ENCODE results near the gene LRRC41.
A peak's percentile ranks its signal among the peaks of the same experiment; 100 is the strongest.
"Not testable (repeated sequence)": the region's sequence is repeated elsewhere in the genome, so short reads cannot be mapped to it uniquely, and the experiment has no call there.

Gene LRRC41

GRCh38 chr1:46322191-46322590, 18.8 kb upstream of the LRRC41 start:
- not testable (repeated sequence) for DNase-seq

DNA sequence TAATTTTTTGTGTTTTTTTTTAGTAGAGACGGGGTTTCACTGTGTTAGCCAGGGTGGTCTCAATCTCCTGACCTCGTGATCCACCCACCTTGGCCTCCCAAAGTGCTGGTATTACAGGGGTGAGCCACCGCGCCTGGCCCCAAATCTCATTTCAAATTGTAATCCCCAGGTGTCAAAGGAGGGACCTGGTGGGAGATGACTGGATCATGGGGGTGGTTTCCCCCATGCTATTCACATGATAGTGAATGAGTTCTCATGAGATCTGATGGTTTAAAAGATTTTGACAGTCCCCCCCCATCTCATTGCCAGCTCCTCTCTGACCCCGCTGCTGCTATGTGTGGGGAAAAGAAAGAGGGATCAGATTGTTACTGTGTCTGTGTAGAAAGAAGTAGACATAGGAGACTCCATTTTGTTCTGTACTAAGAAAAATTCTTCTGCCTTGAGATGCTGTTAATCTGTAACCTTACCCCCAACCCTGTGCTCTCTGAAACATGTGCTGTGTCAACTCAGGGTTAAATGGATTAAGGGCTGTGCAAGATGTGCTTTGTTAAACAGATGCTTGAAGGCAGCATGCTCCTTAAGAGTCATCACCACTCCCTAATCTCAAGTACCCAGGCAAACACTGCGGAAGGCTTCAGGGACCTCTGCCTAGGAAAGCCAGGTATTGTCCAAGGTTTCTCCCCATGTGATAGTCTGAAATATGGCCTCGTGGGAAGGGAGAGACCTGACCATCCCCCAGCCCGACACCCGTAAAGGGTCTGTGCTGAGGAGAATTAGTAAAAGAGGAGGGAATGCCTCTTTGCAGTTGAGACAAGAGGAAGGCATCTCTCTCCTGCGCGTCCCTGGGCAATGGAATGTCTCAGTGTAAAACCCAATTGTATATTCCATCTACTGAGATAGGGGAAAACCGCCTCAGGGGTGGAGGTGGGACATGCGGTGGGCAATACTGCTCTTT, 16.8 kb upstream of the LRRC41 start:
- DNase-seq: not testable (repeated sequence)

- not testable (repeated sequence) for DNase-seq
Observed at GRCh38 chr1:46319301-46319700, 15.9 kb upstream of the LRRC41 start.

GRCh38 chr1:46317323-46317722, 13.9 kb upstream of the LRRC41 start:
- no peak for DNase-seq

GRCh38 chr1:46315669-46316403, 12.4 kb upstream of the LRRC41 start:
- no peak for DNase-seq

GRCh38 chr1:46310321-46310720, 6.9 kb upstream of the LRRC41 start:
- no peak for DNase-seq

DNA sequence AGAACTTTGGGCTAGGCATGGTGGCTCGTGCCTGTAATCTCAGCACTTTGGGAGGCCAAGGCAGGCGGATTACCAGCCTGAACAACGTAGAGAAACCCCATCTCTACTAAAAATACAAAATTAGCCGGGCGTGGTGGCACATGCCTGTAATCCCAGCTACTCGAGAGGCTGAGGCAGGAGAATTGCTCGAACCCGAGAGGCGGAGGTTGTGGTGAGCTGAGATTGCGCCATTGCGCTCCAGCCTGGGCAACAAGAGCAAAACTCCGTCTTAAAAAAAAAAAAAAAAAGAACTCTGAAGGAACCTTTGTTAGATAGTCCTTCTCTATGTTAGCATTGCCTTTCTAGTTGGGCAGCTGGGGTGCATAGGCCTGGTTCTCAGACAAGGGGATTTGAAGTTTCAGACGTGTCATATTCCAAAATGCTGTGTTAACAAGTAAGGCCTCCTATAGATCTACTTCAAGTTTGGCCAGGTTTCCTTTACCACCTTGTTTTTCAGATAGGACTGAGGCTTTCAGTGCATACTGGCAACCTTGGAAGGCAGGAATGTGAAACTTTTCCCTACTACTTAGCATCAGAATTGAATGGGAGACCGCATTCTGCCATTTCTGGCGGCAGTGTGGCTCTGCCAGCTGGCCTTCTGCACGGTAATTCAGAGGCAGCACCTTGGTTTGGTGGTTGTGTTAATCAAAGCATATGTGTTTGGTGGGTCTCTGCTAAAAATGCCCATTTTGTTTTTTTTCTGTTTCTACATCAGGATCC, 6.2 kb upstream of the LRRC41 start:
- no peak for DNase-seq

DNA sequence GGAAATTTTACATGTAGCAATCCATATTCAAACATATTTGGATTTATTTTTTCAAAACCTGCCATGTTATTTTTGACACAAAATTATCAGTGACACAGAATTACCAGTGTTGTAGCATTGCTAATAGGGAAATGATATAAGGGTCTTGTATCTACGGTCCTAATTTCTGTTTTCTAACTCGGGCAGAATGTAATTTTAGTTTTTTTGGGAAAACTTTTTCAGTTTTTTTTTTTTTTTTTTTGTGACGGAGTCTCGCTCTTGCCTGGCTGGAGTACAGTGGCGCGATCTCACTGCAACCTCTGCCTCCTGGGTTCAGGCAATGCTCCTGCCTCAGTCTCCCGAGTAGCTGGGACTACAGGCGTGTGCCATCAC, 2.7 kb upstream of the LRRC41 start:
- no peak for DNase-seq

GRCh38 chr1:46303872-46304326, 483 bp upstream of the LRRC41 start:
- DNase-seq: no peak

GRCh38 chr1:46302641-46303037, 777 bp downstream of the LRRC41 start:
- peak; percentile 43 for DNase-seq

- peak; percentile 69 for DNase-seq
Observed at GRCh38 chr1:46301808-46302640, 1.4 kb downstream of the LRRC41 start.

- no peak for DNase-seq
Observed at GRCh38 chr1:46301406-46301807, 2.0 kb downstream of the LRRC41 start.

DNA sequence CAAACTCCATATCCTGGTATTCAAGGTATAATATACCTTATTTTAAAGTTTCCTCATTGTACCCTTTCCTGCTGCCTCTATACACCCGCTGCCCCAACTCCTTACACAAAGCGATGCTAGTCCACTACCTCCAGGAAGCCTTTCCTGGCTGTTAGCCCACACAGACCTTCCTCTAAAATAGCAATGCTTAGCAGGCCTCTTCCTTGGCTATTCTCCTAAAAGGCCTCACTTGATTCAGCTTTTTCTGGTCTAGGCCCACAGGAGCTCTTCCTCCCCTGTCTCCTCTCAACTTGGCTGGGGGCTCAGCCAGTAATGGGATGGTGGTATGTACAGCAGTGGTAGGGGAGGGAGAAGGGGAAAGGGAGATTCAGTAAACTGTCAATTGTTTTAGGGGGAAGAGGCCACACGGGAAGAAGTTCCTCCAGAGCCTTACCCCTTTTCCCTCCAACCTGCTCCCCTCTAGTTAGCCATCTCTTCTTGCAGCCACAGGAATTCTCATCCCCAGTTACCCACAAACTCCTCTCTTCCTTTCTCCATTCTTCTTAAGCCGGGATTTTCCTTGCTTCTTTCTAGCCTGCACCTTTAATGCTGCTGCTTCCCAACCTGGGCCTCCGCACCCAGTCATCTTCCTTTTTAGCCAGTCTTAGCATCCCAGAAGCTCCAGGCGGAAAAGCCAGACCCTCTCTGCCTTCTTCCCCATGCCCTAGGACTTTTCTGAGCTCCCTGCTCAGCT, 2.6 kb downstream of the LRRC41 start:
- DNase-seq: no peak

- DNase-seq: no peak
Observed at GRCh38 chr1:46298387-46298786, 5.0 kb downstream of the LRRC41 start.

- DNase-seq: no peak
Observed at GRCh38 chr1:46295306-46295705, 8.1 kb downstream of the LRRC41 start.

GRCh38 chr1:46289976-46290375, 13.4 kb downstream of the LRRC41 start:
- no peak for DNase-seq

- no peak for DNase-seq
Observed at GRCh38 chr1:46289134-46289494, 14.3 kb downstream of the LRRC41 start.

GRCh38 chr1:46288485-46289133, 14.8 kb downstream of the LRRC41 start:
- no peak for DNase-seq

GRCh38 chr1:46285730-46286477, 17.5 kb downstream of the LRRC41 start:
- DNase-seq: peak; percentile 49

All from stimulated activated CD4-positive, alpha-beta T cell treated with anti-CD3 and anti-CD28 coated beads, Interleukin-15, amount 100 ng/mL, for 24 hours (primary cell).